OCI-LY7 (cell line): Measurements from ENCODE around the gene CXorf65. TPM values are rescaled to one million over a fixed set of nuclear protein-coding genes. Genes with fewer than 3 reads are reported as not detected.

Experiments
- BruUV-seq: library from RNA; stranded (reverse); fragments of 400-500 nt; replicated peaks from 2 replicates; lab custom pipeline; 2021; lab: Mats Ljungman, UMichigan
- CTCF ChIA-PET: fragments of 300-600 bp; sonication (Branson Sonifier 250); formaldehyde crosslinking; loops from one replicate; lab custom pipeline; 2022; ENCODE audit warnings: antibody characterized with exemption; ENCODE audit not compliant: unreplicated experiment; lab: Charles Lee
- POLR2A ChIA-PET: fragments of 300-600 bp; sonication (Branson Sonifier 250); formaldehyde crosslinking; loops from one replicate; lab custom pipeline; 2022; ENCODE audit warnings: antibody characterized with exemption; lab: Charles Lee
- DNase-seq: peaks from one replicate; pipeline ENCODE4 v3.0.0-alpha.2; 2015; ENCODE audit warnings: low spot score
- H2AFZ ChIP-seq: fragments of 200-600 bp; sonication (generic), shearing (Covaris generic); 2 replicates; pipeline ENCODE4 v1.6.1; 2014; ENCODE audit warnings: mild to moderate bottlenecking, antibody characterized with exemption, low read length, moderate library complexity
- H3K27ac ChIP-seq: fragments of 200-600 bp; sonication (generic); 2 replicates; pipeline ENCODE4 v1.5.1; 2014; ENCODE audit warnings: mixed run types, low read depth, mild to moderate bottlenecking, moderate library complexity, low read length, inconsistent platforms; ENCODE audit not compliant: poor library complexity, severe bottlenecking
- H3K36me3 ChIP-seq: fragments of 200-600 bp; sonication (generic); 2 replicates; pipeline ENCODE4 v1.6.1; 2014; ENCODE audit warnings: mild to moderate bottlenecking, antibody characterized with exemption, low read length, moderate library complexity, mixed read lengths; ENCODE audit not compliant: insufficient read depth
- H3K4me1 ChIP-seq: fragments of 200-600 bp; sonication (generic); 2 replicates; pipeline ENCODE4 v1.5.1; 2014; ENCODE audit warnings: mild to moderate bottlenecking, low read length; ENCODE audit not compliant: insufficient read depth, poor library complexity, severe bottlenecking
- H3K4me2 ChIP-seq: fragments of 200-600 bp; sonication (generic); 2 replicates; pipeline ENCODE4 v1.6.1; 2014; ENCODE audit warnings: mild to moderate bottlenecking, low read length
- H3K4me3 ChIP-seq: fragments of 200-600 bp; sonication (generic); 2 replicates; pipeline ENCODE4 v1.5.1; 2014; ENCODE audit warnings: mild to moderate bottlenecking, low read depth, low read length; ENCODE audit not compliant: poor library complexity, severe bottlenecking
- H3K79me2 ChIP-seq: fragments of 200-600 bp; sonication (generic); 2 replicates; pipeline ENCODE4 v1.6.1; 2016; ENCODE audit warnings: low read depth, mild to moderate bottlenecking, low read length, moderate library complexity, mixed read lengths; ENCODE audit not compliant: insufficient read depth
- H3K9me2 ChIP-seq: fragments of 200-600 bp; sonication (generic); 2 replicates; pipeline ENCODE4 v1.6.1; 2016; ENCODE audit warnings: mild to moderate bottlenecking, low read length, mixed read lengths; ENCODE audit not compliant: insufficient read depth
- H3K9me3 ChIP-seq: fragments of 200-600 bp; sonication (generic); 2 replicates; pipeline ENCODE4 v1.6.1; 2014; ENCODE audit warnings: mild to moderate bottlenecking, mixed run types, low read length, mixed read lengths
- H4K20me1 ChIP-seq: fragments of 200-600 bp; sonication (generic); 2 replicates; pipeline ENCODE4 v1.6.1; 2014; ENCODE audit warnings: mild to moderate bottlenecking, antibody characterized with exemption, low read length, moderate library complexity, mixed read lengths; ENCODE audit not compliant: insufficient read depth
- CTCF ChIP-seq: fragments of 200-600 bp; sonication (generic); conservative IDR thresholded peaks from 2 replicates; pipeline ENCODE4 v1.5.1; 2014; ENCODE audit warnings: mild to moderate bottlenecking, antibody characterized with exemption, low read length, moderate library complexity, mixed read lengths
- EZH2phosphoT487 ChIP-seq: fragments of 200-600 bp; sonication (generic); IDR thresholded peaks from 2 replicates; pipeline ENCODE4 v1.6.1; 2018; ENCODE audit warnings: low read depth, borderline replicate concordance, mild to moderate bottlenecking, mixed run types, antibody characterized with exemption, low read length, moderate library complexity, mixed read lengths
- intact Hi-C: fragments of 100-400 bp; cut with micrococcal nuclease; formaldehyde crosslinking; loops from one replicate; pipeline ENCODE4 v1.10.0; 2022; ENCODE audit not compliant: unreplicated experiment
- total RNA-seq, 2 experiments: library from RNA; depleted of rRNA in 1 of 2; stranded (reverse); fragments of >200 nt in 1 of 2; shearing (Covaris generic) in 1 of 2; gene quantifications; 2 replicates each; pipeline ENCODE4 v1.2.3, GENCODE V29; 2014 to 2022

The CXorf65 gene
- total RNA-seq, 2 experiments from 2014 or later = 1.8 to 3.2 TPM

GRCh38 chrX:71105628-71106027 lies 912 bp downstream of the CXorf65 start:
- H3K4me3 ChIP-seq = no peak overlapping the region
- intact Hi-C loops = no loop called here
- H4K20me1 ChIP-seq = no peaks in the 10 kb centered on the region
- no peak overlapping the region for H3K4me2 ChIP-seq
- no peak overlapping the region for H2AFZ ChIP-seq
- H3K79me2 ChIP-seq = peaks cover 7% of the 10 kb centered on the region; the same call in 1 of the 2 replicates
- H3K9me2 ChIP-seq = no peaks in the 10 kb centered on the region
- TF ChIP-seq CTCF (no peak), EZH2phosphoT487 (no peak)
- peaks cover 46% of the 10 kb centered on the region for H3K4me1 ChIP-seq
- ChIA-PET CTCF (no interaction called here), POLR2A (interaction anchor here (0.5 to 1.1 kb wide), 2 partner anchors 33 to 1488 kb away, joined by 3 to 5 read pairs; no protein-coding TSS in a partner anchor)
- BruUV-seq = no TSS peak
- no peak for DNase-seq
- no peaks in the 10 kb centered on the region for H3K9me3 ChIP-seq
- no peak overlapping the region for H3K27ac ChIP-seq
- peaks cover 32% of the 10 kb centered on the region for H3K36me3 ChIP-seq

DNA sequence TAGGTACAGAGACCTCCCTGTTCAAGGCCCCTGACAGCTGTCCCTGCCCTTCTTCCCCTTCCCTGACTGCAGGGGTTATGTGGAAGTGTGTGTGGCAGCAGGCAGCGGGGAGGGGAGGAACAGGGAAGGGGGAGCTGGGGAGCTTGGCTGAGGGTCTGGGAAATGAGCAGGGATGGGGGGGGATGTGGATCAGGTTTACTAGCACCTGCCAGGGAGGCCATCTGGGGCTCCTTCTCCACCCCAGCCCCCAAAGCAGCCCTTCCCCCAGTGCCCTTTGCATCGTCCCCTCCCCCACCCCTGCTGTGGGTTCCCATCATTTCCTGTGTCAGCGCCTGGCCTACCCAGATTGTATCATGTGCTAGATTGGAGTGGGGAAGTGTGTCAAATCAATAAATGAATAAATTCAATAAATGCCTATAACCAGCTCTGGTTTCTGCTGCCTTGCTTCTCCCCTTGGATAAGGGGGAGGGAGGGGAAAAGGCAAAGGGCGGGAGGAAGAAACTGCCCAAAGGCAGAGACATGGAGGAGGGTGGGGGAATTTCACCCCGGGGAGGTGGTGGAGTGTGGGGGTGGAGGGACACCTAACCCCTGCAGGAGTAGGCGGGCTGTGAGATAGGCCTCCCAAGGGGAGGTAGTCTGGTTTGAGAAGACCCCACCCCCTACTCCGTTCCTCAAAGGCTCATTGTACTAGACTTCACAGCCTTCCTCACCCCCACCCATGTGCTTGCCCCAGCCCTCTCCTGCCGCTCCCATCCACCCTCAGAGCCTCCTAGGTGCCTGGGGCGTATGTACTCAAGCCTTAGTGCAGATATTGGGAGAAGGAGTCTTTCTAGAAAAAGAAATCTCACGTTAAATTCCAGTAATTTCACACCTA lies 3.2 kb downstream of the CXorf65 start:
- no peaks in the 10 kb centered on the region for H3K9me3 ChIP-seq
- ChIA-PET POLR2A (interaction anchor here (1.5 to 3.6 kb wide), 3 partner anchors 9 to 262 kb away, joined by 4 to 17 read pairs (median 10); partner anchors contain the start of genes IL2RG, MED12 and TAF1), CTCF (no interaction called here)
- intact Hi-C loops = no loop called here
- peak overlapping the region; percentile 61 for H3K27ac ChIP-seq
- peak overlapping the region; percentile 67 for H3K4me2 ChIP-seq
- H3K4me1 ChIP-seq = peaks cover 25% of the 10 kb centered on the region
- H2AFZ ChIP-seq = peak overlapping the region; percentile 26; the same call in 1 of the 2 replicates
- TF ChIP-seq CTCF (no peak), EZH2phosphoT487 (no peak)
- BruUV-seq = no TSS peak
- peak overlapping the region; percentile 37 for H3K4me3 ChIP-seq
- H3K36me3 ChIP-seq = peaks cover 15% of the 10 kb centered on the region
- H4K20me1 ChIP-seq = no peaks in the 10 kb centered on the region
- peak; percentile 60 for DNase-seq
- H3K9me2 ChIP-seq = no peaks in the 10 kb centered on the region
- no peaks in the 10 kb centered on the region for H3K79me2 ChIP-seq
